Medulla oblongata (tissue), 1 donor: ENCODE data around the gene NUPR2.
A peak's percentile ranks its signal among the peaks of the same experiment; 100 is the strongest.
"Not testable (repeated sequence)": the region's sequence is repeated elsewhere in the genome, so short reads cannot be mapped to it uniquely, and the experiment has no call there.

Source experiments
- DNase-seq: peaks from one replicate; pipeline ENCODE4 v3.0.0-alpha.2; 2015; ENCODE audit errors: extremely low spot score

The NUPR2 gene, protein sequence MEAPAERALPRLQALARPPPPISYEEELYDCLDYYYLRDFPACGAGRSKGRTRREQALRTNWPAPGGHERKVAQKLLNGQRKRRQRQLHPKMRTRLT

DNA sequence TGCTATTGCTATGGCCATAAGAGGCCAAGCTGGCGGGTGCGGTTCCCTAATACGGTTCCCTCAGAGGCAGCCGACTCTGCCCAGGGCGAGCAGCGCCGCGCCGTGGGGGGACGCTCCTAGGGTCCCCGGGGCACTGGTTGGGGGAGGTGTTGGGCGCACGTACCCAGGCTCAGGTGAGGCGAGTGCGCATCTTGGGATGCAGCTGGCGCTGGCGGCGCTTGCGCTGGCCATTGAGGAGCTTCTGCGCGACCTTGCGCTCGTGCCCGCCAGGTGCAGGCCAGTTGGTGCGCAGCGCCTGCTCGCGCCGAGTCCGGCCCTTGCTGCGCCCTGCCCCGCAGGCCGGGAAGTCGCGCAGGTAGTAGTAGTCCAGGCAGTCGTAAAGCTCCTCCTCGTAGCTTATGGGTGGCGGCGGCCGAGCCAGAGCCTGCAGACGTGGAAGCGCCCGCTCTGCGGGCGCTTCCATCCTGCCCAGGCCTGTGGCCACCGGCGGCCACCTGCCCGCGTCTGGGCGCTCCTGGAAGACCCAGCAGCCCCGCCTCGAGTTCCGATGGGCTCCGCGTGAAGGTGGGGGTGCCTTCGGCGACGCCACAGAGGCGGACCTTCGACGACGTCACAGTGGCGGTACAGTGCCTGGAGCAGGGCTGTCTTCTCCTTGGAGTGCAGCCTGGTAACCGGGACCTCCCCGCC is at the start of gene NUPR2:
TSS of gene NUPR2 (minus strand) at position 566 of the 687 bp plus-strand sequence. CDS start at position 463, 103 bp downstream.
- no peak for DNase-seq

DNA sequence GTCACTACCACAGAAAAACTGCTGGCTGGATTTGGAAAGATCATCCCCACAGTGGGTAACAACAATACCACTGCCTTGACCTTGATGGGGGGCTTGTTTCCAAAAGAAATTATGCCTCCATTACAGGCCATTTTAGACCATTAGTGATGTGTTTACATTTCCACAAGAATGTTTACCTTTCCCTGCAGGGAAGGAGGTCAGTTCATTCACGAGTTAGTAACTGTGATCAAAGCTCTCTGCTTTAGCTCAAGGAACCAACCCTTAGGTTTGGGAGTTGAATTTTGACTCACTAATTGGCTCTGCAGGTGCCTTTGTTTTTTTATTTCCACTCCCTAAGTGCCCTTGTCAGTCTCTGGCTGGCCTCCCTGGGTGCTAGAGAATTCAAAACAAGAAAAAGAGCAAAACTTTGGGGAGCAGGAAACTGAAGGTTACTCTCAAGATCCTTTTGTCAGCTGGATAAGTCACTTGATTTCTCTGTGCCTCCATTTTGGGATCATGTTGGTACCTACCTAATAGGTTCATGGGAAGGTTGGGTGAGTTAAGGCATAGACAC is 41.1 kb upstream of the NUPR2 start:
- no peak for DNase-seq

DNA sequence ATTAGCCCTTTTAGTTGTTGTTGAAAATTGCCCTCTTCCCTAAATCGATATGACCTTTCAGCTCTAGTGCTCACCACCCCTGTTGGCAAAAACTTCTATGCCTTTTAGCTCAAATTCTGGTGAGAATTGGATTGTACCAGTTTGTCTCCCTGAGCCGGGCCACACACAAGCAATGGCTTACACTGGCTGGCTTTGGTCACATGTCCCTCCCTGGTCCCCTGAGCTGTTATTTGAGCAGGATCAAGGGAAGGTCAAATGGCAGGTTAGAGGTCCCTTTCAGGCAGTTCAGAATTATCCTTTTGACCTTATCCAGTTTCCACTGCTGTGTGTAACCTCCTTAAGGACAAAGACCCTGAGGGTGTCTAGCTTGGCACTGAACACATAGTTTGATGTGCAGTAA is 14.8 kb upstream of the NUPR2 start:
- not testable (repeated sequence) for DNase-seq

DNA sequence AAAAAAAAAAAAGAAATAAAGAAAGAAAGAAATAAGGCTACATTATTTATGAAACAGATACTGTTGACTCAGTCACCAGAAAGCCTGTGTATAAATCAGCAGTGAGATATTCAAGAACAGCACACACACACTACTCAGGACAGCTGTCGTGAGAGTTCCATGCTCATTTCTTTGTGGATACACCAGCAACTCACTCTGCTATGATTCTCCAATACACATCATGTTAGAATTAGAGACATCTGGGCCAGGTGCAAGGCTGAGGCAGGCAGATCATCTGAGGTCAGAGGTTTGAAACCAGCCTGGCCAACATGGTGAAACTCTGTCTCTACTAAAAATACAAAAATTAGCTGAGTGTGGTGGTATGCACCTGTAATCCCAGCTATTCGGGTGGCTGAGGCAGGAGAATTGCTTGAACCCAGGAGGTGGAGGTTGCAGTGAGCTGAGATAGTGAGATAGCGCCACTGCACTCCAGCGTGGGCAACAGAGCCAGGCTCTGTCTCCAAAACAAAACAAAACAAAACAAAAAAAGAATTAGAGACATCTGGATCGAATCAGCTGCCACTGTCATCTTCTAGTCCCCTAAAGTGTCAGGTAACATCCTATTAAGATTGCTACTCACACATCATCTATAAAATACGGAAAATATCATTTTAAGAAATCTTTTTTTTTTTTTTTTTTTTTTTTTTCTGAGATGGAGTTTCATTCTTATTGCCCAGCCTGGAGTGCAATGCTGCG is 11.2 kb upstream of the NUPR2 start:
- DNase-seq = no peak

DNA sequence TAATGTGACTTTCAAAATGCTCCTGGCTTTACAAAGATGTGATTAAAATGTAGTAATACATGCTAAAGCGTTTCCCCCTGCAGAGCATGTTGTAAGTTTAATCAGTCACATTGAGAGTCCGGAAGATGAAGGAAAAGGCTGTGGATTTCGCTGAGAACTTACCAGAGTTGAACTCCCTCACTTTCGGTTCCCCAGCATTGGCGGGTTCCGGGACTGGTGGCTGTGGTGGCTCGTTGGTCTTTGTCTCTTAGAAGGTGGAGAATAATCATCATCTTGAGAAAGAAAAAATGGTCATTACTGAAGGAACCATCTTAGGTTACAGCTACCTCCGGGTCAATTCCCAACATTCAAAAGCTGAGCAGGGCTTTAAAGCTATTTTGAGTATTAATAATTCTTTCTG is 9.6 kb upstream of the NUPR2 start:
- no peak for DNase-seq

DNA sequence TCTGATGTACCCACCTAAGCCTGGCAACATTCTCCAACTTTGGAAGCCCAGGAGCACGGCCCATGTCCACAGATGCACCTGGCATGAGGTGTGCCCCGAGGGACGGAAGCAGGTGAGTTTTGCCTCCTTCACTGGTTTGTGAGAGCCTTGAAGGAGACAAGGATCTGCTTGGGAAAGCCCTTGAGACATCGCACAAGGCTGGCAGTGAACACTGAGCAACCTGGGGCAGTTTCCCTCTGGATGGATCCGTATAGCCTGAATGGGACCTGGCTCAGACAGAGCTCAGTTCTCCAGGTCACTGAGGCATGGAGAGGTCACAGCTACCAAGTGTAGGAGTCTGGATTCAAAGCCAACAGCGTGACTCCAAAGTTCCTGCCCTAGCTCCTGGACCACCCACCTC is 8.8 kb upstream of the NUPR2 start:
- DNase-seq = no peak

DNA sequence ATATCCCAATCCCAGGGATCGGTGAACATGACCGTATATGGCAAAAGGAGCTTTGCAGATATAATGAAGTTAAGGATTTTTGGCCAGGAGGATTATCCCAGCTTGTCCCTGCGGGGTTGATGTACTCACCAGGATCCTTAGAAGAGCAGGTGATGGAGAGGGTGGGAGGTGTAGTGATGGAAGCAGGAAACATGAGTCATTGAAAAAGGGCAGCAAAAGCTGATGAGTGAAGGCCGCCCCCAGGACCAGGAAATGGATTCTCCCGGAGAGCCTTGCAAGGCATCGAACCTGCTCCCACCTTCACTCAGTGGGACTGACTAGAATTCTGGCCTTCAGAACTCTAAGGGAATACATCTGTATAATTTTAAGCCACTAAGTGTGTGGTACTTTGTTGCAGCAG is 5.2 kb upstream of the NUPR2 start:
- no peak for DNase-seq

DNA sequence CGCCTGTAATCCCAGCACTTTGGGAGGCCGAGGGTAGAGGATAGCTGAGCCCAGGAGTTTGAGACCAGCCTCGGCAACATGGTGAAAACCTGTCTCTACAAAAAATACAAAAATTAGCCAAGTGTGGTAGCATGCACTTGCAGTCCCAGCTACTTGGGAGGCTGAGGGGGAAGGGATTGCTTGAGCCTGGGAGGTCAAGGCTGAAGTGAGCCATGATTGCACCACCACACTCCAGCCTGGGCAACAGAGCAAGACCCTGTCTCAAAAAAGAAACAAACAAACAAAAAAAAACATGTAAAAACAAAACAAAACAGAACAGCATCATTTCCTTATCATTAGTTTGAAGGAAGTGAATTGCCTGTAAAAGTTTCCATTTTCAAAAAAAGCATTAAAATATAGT is 4.0 kb downstream of the NUPR2 start:
- not testable (repeated sequence) for DNase-seq

DNA sequence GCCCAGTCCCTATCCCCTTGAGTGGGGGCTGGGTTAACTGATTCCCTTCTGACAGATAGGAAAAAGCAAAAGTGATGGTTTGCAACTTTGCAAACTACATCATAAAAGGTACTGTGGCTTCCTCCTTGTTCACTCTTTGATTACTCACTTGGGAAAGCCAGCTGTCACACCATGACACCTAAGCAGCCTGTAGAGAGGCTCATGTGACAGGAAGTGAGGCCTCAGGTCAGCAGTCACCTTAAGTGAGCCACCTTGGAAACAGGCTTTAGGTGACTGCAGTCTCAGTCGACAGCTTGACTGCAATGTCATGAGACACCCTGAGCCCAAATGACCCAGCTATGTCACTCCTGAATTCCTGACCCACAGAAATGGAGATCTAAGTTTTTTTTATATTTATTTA is 5.6 kb downstream of the NUPR2 start:
- no peak for DNase-seq

DNA sequence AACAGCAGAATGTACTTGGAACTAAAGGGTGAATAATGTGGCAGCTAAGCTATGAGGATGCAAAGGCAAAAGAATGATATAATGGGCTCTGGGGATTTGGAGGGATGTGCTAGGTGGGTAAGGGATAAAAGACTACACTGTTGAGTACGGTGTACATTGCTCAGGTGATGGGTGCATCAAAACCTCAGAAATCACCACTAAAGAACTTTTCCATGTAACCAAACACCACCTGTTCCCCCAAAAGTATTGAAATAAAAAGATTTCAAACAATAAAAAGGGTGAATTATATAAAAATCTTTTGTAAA is 8.3 kb downstream of the NUPR2 start:
- DNase-seq = no peak

DNA sequence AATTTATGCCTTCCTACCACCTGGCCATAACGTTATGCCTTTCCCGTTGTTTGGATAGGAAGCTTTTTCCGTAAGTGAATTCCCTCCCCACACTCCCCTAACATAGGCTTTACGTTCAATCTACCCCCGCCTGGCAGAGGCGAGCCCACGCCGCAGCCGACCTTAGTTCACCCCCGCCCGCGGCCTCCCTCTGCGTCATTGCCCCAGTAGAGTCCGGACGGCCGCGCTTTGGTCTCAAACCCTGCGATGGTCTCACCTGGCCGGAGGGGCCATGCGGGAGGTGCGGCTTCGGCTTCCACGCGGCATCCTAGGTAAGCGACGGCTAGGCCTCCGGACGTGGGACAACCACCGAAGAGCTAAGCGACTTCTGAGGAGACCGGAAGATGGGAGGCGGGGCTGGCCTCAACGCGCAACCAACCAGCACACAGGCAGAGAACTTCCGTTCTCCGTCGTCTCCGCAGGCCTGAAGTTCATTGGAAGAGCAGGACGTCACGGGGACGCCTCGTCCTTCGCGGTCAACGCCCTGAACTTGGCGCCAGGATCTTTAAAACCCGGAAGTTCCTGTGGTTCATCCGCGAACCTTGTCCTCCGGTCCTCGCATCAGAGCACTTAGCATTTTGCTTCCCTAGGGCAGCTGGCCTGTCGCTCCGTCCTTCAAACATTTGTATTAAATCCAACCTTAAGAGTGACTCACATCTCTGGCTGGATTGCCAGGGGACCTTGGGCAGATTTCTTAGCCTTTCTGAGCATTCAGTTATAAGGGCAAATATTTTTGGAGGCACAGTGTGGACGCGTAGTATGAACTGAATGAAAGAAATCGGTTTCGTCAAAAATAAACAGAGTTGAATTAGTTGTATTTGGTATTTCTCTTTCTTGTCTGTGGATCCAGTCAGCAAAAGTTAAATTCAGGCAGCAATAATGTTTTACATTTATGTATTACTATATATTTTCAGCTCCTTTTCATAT is 9.8 kb downstream of the NUPR2 start, which contains the start of gene CHCHD2:
TSS of gene CHCHD2 (minus strand) at position 369 of the 966 bp plus-strand sequence. CDS start at position 306, 63 bp downstream.
- DNase-seq = peak; percentile 99

DNA sequence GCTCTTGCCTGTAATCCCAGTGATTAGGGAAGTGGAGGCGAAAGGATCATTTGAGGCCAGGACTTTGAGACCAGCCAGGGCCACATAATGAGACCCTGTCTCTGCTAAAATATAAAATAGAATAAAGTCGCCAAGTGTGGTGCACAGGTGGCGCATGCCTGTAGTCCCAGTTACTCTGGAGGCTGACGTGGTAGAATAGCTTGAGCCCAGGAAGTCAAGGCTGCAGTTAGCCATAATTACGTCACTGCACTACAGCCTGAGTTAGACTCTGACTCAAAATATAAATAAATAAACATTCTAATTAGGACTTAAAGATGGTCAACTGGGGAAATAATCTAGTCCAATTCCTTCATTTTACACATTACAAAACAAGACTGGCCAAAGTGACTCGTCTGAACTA is 10.7 kb downstream of the NUPR2 start:
- no peak for DNase-seq

DNA sequence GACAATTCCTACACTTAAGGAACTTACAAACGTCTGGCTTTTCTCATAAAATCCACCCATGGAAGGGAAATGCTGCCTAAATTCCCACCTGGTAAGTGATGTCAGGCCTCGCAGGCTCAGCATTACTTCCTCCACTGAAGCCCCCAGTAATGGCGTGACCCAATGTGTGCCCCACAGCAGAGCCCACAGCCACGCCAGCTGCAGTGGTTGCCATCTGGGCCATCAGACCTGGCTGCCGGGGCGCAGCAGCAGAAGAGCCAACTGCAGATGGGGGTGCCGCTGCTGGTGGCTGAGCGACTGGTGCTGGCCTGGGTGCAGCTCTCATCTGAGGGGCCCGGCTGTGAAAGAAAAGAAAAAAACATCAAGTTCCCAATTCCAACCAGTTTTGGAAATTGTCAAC is 12.1 kb downstream of the NUPR2 start:
- not testable (repeated sequence) for DNase-seq

DNA sequence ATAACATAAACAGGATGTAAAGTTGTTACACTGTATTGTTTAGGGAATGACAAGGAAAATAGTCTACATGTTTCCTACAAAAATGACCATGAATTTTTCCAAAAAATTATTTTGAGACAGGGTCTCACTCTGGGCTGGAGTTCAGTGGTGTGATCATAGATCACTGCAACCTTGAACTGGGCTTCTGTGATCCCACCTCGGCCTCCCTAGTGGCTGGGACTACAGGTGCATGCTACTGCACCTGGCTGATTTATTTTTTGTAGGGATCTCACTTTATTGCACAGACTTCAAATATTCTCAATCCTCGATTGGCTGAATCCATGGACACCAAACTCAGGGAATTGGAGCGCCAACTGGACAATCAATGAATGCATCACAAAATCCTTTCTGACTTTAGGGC is 16.6 kb downstream of the NUPR2 start:
- no peak for DNase-seq

DNA sequence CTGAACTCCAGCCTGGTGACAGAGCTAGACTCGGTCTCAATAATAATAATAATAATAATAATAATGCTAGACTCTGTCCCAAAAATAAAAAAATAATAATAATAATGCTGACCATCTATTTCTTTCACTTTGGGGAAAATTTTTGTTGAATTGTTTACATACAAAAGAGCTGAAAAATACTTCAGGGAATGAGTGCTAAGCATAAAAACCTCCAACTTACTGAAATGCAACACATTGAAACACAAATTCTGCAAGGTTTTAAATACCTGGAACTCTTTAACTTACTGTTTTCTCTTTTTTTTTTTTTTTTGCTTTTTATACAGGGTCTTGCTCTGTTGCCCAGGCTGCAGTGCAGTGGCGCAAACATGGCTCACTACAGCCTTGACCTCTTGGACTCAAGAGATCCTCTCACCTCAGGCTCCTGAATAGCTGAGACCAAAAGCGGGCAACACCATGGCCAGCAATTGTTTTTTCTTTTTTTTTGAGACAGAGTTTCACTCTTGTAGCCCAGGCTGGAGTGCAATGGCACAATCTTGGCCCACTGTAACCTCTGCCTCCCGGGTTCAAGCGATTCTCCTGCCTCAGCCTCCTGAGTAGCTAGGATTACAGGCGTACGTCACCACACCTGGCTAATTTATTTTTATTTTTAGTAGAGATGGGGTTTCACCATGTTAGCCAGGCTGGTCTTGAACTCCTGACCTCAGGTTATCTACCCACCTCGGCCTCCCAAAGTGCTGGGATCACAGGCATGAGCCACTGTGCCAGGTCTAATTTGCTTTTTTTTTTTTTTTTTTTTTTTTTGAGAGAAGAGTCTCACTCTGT is 17.8 kb downstream of the NUPR2 start:
- not testable (repeated sequence) for DNase-seq

DNA sequence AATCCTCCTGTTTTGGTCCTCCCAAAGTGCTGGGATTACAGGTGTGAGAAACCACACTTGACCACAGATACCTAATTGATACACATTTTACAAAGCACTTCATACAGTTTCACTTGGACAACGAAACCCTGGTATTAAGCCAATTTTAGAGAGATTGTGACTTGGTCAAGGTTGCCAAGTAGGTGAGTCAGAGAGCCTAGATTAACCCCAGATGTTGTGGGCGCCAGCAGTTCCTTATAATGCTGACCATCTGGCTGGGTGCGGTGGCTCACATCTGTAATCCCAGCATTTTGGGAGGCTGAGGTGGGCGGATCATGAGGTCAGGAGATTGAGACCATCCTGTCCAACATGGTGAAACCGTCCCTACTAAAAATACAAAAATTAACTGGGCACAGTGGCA is 18.5 kb downstream of the NUPR2 start:
- DNase-seq = no peak

DNA sequence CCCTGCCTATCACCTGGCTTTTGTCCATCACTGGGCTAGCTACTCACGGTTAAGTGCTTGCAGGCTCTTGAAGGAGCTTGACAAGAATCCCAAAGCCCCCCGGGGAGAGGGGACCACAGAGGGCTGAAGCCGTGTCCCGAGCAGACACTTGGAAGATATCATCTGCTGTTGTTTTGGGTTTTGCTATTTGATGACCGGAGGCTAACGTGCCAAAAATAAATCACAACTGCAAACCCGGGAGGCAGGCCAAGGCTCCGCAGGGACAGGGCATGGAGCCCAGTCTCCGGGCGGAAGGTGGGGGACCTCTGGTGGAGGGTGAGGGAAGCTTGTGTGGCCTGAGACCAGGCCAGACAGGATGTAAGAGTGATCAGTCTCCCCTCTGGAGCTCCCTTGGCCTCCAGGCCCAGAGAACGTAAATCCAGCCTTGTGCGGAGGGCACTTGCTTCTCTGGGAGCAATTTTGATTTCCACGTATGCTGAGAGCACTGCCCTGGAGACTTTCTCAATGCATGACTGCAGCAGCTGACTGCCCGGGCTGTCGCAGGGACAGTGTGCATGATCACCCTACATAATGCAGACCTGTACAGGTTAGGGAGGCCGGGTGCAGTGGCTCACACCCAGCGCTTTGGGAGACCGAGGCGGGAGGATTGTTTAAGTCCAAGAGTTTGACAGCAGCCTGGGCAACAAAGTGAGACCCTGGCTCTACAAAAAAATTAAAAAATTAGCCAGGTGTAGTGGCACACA is 23.3 kb downstream of the NUPR2 start, which contains the start of gene PHKG1:
TSS of gene PHKG1 (minus strand) at position 164 of the 743 bp plus-strand sequence. CDS start 4,011 bp downstream, outside the sequence.
- DNase-seq = peak; percentile 89

DNA sequence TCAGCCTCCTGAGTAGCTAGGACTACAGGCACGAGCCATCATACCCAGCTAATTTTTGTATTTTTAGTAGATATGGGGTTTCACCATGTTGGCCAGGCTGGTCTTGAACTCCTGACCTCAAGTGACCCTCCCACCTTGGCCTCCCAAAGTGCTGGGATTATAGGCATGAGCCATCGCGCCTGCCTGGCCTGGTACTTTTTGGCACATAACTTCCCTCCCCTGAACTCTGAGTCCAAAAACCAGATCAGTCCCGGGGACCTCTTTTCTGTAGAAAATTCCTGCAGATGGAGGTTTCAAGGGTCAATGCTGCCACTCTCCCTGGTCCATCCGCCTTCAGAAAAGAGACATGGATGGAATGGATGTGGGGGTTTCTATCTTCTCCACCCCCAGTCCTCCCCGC is 23.8 kb downstream of the NUPR2 start:
- DNase-seq = not testable (repeated sequence)

DNA sequence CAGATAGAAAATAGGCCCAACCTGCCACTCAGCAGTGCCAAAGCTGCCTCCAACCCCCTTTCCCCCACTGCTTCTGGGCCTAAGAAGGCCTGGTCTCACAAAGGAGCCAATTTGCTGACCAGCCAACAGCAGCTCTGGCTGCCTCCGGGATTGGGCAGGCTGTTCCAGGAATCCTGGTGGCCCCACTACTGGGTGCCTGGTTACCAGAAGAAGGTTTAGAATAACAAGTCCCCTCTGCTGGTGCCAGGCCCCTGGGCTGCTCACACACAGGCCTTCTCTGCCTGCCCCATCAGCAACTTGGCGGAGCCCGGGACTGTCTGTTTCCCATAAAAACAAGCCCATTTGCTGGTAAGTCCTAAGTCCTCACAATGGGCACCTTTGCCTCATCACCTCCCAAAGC is 24.6 kb downstream of the NUPR2 start:
- peak; percentile 80 for DNase-seq

DNA sequence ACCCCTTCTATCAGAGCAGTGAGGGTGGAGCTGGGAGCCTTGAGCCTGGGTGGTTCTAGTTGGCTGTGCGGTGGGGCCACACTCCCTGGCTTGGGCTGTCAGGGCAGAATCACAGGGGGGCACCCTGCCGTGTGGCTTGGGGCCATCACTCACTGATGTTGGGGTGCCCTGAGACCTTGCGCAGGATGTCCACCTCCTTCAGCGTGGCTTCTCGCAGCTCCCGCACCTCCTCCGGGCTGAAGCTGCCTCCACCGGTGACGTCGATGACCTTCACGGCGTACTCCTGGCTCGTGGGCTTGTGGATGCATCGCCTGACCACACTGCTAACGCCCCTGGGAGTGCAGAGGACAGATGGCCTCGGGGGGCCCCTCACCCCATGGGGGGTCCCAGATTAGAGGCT is 28.8 kb downstream of the NUPR2 start:
- DNase-seq = no peak
